Measurements from ENCODE around the gene ALKBH3. TPM values are rescaled to one million over a fixed set of nuclear protein-coding genes. Genes with fewer than 3 reads are reported as not detected.

The ALKBH3 gene
- total RNA-seq, 1 donor from 2014 or later, result 42.8 TPM

DNA sequence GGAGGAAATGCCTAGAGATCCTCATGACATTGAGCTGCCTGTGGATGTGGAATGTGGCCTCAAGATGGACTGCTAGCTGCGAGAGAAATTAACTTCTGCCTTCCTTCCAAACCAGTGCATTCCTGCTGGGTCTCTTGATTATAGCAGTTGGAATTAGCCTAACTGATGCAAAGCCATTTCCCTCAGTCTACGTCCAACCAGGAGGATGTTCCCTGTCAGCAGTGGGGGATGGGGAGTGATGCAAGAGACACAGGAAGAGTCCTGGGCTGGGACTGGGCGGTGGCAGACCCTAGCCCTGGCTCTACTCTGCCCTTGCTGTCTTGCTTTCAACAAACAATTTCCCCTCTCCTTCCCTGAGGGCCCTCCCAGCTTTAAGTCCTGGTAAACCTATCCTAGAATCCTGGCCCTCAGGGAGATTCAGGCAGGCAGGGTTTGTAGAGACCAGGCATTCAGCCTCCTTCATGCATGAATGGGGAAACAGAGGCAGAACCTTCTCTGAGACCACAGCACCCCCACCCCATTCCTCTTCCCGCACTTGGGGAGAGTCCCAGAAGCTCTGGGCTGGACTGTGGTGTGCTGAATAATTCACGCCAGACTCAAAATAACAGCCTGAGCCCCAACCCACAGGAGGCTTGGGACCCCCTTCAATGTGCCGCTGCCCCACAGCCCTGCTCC is 78.8 kb downstream of the ALKBH3 start:
- DNase-seq (ENCODE audit: low read depth, low spot score), result no peak

GRCh38 chr11:43962383-43963278 is 82.0 kb downstream of the ALKBH3 start:
- no peak for DNase-seq (ENCODE audit: low read depth, low spot score)

- DNase-seq (ENCODE audit: low read depth, low spot score), result no peak
Measured at GRCh38 chr11:43963279-43963620, 82.6 kb downstream of the ALKBH3 start.

GRCh38 chr11:43967661-43968060 is 87.0 kb downstream of the ALKBH3 start:
- DNase-seq (ENCODE audit: low read depth, low spot score), result no peak

DNA sequence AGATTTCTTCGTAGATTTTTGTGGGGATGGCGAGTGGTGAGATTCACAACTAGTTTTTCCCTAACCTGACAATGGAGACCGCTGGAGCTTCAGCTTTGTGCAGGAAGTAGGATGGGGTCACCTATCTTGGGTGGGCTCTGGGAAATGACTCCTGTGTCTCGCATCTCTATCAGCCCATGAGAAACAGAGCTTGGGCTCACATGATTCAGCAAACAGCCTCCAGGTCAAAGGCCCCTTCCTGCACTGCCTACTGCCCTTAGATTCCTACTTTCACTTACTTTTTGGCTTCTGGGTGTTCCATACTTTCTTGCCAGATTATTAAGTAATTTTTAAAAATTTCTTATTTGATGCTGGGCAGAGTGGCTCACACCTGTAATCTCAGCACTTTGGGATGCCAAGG is 88.1 kb downstream of the ALKBH3 start:
- DNase-seq (ENCODE audit: low read depth, low spot score), result no peak

GRCh38 chr11:43969543-43969942 is 88.9 kb downstream of the ALKBH3 start:
- no peak for DNase-seq (ENCODE audit: low read depth, low spot score)

Other genes starting within 250 kb of the ALKBH3 start
- 125 and 134 TPM in 2 replicates for gene HSD17B12, start 200.1 kb upstream of the ALKBH3 start, total RNA-seq
- gene C11orf96, start 61.8 kb downstream of the ALKBH3 start, total RNA-seq, result 1.7 and 1.8 TPM in 2 replicates
- gene ACCSL, start 167.2 kb downstream of the ALKBH3 start, total RNA-seq, result not detected in 2 replicates
- gene ACCS, start 185.4 kb downstream of the ALKBH3 start, total RNA-seq, result 2.4 and 2.8 TPM in 2 replicates
- 84.5 and 87.9 TPM in 2 replicates for gene EXT2, start 214.8 kb downstream of the ALKBH3 start, total RNA-seq

Data from pulmonary artery endothelial cell (primary cell).